Kidney tubule cell (primary cell): ENCODE measurements around the gene UBN1.

ENCODE experiments used
- DNase-seq: peaks from one replicate; pipeline ENCODE4 v3.0.0-alpha.2; 2018; ENCODE audit warnings: low spot score

Gene UBN1

DNA sequence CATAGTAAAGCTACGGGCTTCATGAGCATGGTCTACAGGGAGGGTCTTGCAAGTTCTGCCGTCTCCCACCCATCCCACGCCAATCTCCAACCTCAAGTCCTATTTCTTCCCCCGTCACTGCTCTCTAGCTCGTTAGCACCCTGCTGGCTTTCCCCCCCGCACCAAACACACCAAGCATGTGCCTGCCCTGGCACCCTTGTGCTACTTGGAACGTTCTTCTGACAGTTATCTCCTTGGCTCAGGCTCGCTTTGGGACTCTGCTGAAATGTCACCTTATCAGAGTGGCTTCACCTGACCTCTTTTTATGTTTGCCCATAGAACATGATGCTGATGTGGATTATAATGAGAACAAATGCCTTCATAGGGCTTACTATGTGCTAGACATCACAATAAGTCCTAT, 22.1 kb upstream of the UBN1 start:
- no peak for DNase-seq

DNA sequence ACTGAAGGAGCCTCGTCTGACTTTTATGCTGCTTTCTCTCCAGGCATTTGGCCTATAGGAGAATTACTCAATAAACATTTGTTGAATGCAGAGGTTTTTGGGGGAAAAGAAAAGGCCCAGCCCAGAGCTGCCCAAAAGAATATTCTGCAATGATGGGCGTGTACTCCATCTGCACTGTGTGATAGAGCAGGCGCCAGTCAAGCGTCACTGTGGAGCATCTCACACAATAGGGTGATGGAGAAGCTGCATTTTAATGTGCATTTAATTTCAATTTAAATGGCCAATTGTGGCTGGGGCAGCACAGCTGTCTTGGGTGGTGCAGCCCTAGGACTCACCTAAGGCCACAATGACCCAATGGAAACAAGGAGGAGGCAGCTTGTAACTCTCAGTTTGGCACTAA, 20.8 kb upstream of the UBN1 start:
- no peak for DNase-seq

DNA sequence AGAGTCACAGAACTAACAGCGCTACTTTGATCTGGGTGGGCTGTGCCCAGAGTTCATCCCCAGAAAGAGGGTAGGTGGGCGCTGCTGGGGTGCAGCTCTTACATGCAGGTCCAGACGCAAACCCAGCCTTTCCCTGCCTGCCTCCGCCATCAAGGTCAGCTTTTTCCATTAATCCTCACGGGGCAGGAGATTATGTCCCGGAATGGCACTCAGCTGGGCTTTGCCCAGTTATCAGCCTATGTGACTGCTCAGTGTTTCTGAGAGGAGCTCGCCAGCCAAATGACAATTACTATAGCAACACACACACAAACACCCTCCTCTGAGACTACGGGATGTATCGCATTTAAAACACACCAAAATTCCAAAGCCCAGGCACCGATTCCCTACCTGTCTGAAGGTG, 20.3 kb upstream of the UBN1 start:
- no peak for DNase-seq

DNA sequence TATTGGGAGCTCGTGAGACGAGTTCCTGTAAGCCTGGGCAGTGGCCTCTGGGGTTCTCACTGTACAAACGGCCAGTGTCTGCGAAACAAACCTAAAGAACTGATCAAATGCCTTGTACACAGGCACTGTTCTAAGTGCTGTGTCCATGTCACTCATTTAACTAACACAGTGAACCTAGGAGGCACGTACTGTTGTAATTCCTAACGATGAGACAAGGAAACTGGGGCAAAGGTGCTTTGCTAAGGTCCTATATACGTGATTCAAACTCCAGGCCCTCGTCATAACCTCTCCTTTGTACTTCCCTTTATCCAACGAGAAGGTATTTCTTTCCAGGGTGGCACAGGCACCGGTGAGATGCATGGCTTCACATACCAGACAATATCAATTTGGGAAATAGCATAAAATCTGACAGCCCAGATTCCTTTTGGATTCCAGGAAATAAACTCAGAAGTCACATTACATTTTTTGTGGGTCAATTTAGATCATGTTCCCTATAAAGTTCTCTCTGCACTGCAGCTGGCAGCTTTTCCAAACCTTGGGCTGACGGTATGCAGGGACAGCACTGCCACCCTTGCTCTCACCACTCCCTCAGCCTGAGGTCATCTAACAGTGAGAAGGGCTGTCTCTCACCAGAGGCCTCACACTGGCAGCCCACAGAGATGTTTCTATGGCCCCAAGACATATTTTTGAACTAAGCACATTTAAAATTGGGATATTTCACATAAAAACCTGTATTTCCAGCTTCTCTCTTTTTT, 18.5 kb upstream of the UBN1 start:
- no peak for DNase-seq

DNA sequence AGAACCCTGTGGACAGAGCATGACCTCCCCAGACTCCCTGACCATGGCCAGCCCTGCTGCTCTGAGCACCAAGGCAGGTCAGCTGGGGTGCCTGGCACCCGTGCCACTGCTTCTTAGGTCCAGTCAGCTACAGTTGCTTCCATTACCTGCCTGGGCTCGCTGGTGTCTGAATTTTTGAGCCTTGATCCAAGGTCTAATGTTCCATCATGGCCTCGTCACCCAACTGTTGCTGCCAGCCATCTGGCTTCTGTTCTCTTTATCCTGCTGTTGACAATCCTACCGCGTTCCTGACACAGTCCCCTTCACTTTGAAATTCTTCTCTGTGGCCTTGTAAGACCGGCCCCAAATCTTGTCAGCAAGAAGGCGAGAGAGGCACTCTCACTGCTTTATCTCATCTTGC, 16.9 kb upstream of the UBN1 start:
- no peak for DNase-seq

DNA sequence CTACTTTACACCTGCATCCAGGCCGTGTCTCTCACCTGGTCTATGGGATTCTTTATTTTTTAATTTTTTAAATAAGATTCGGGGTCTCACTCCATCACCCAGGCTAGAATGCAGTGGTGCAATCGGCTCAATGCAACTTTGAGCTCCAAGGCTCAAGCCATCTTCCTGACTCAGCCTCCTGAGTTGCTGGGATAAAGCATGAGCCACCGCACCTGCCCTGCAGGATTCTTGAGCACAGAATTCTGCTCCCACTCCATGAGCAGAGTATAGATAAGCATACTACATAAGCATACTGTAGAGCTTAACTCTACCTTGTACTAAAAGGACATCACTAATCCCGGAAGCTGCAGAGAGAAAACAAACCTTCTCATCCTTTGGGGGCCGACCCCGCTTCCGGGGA, 15.7 kb upstream of the UBN1 start:
- no peak for DNase-seq

DNA sequence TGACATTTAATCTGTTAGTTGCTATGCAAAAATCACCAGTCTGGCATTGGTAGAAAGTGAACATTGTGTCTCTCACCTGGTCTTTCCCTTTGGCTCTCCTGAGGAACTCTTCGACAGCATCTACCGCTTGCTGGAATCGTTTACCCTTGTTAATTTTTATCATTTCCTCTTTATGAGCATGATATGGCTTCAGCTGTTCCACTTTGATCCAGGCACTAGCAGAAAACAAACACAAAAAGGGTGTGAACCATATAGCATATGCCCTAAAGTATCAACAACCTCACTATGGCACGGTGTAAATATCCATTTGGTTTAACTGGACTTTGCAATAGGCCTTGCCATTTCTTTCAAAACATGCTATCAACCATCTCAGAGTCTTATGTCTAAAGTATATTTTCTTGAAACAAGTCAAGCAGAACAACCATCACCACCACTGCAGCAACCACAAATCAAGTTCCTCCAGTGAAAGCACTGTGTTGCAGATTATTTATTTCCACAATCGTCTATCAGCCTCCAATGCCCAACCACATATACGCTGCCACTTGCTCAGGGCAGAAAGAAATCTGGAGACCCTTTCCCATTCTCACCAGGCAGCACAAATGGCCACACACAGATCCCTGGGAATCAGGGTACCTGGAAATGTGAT, 14.5 kb upstream of the UBN1 start:
- DNase-seq: no peak

DNA sequence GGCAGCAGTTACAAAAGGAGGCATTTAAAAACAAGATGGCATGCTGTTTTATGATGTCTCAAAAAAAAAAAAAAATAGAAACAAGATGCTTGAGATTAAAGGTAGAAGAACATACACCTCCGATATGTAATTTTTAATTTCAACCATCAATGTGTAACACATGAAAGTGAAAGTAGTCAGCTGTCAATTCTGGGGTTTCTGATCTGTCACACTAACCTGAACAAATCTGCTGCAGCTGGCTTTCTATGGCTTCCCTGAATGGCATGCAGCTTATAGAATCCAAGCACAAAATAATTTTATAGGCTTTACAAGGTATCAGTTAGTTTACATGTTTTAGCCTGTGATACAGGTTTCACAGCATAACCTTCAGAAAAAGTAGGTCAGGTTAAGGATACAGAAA, 13.7 kb upstream of the UBN1 start:
- no peak for DNase-seq

DNA sequence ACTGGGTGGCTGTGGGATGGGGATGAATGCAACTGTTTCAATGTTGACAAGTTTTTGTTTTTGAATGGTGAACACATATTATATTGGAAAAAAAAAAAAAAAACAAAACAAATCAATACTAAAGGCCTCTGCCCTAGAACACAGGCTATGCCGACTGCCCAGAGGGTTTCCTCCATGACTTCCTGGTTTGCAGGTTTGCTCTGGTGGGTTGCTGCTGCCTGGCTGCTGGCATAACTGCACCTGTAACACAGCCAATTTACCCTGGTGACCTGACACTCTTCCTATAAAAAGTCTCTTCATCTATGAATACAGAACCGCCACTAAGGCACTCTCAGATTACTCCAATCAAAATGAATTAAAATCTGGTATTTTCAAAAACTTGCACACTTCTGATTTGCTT, 10.6 kb upstream of the UBN1 start:
- DNase-seq: no peak

DNA sequence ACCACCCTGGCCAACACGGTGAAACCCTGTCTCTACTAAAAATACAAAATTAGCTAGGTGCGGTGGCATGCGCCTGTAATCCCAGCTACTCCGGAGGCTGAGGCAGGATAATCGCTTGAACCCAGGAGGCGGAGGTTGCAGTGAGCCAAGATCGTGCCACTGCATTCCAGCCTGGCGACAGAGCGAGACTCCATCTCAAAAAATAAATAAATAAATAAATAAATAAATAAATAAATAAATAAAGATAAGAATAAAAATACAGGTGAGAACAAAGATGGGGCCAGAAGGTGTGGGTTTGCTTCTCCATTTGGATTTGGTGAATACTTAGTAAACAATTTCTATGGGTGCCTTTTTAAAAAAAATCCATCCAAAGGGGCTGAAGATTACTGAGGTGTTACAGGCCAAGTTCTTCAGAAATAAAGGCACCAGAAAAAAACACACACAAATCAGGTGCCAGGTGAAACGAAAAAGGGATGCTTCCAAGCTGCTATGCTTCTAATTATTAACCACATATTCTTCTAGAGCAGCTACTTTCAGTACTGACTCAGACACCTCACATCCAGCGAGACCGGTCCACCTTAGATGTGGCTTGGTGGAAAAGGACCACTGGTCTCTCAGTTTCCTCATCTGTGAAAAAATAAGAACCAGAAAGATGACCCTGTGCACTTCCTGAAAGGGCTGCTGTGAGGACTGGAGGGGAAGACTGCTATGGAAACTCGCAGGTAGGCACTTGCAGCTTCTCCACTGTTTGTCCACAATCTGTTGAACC, 9.4 kb upstream of the UBN1 start:
- peak; percentile 87 for DNase-seq

DNA sequence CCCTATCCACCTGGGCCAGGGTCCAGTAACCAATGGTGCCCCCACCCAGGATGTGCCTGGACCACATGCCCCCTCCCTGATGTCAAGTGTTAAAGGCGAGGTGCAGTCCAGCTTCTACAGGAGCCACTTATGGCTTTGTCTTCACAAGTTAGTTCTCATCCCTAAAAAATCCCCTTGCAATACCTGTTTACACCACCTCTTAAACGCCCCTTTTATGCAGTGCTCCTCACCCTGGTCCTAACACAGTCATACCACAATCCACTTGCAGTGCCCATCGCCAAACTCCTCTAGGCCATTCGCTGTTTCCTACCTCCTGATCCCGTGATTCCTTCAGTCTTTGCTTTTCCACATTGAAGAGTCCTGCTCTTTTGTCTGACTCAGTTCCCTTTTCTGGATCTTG, 7.3 kb upstream of the UBN1 start:
- DNase-seq: no peak

DNA sequence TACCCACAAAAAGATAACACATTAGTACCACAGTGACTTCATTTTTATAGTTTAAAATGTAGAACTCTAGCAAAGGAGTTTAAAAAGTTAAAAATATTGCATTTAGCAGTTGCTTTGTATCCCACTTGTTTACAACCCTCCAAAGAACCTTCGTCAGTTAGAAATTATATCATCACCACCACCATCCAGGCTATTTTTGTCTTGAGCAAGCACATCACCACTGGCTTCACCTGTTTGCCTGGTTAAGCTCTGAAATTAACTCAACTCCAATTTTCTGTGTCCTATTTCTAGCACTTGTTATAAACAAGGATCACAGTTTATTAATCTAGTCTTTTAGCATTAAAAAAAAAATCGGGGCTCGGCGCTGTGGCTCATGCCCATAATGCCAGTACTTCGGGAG, 6.3 kb upstream of the UBN1 start:
- no peak for DNase-seq

DNA sequence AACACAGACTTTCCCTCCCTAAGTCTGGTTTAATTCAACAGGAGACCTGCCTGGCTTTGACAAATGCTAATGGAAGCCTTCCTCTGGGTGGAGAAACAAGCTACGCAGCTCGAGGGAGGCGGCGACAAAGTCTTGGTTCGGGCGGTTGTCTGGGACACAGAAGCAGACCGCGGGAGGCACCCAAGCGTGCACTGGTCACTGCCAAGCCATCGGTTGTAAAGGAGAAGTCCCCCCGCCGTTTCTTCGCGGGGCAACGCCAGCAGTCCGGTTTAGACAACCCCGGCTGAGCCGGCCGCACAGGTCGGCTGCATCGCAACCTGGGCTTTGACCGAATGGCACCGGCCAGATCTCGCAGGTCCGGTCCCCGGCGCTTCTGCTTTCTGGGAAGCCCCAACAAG, 779 bp upstream of the UBN1 start:
- peak; percentile 80 for DNase-seq

DNA sequence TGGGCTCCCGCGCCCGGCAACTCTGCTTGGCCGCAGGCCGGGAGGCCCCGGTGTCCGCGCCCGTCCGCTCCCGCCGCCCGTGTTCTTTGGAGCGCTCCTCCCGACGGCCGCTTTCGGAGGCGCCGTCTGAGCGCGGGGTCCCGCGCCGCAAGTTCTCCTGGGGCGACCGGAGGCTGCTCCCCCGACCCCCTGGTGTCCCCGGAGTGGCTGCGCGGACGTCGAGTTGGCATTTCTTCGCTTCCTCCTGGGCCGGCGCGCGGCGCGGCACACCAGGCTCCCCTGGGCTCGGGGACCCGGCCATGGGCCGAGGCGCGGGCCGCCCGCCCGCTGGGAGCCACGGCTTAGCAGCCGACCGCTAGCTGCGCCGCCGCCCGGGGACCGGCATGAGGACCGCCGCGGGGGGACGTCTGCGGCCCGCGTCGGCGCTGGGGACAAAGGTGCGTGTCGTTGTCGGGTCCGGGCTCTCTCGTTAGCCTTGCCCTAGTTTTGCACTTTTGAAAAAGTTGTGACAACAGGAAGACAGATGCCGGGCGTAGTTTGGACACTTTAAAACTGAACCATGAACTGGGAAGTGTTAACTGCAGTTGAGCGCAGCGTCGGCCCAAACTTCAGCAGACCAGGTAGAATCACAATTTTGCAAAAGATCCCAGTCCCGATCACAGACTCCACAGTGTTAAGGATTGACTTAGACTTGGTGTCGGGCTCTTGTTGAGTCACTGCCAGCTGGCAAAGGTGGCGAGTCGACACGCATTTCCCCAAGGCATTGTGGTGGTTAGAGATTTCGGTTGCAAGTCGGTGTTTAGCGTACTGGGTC, 700 bp downstream of the UBN1 start:
- DNase-seq: peak; percentile 68

DNA sequence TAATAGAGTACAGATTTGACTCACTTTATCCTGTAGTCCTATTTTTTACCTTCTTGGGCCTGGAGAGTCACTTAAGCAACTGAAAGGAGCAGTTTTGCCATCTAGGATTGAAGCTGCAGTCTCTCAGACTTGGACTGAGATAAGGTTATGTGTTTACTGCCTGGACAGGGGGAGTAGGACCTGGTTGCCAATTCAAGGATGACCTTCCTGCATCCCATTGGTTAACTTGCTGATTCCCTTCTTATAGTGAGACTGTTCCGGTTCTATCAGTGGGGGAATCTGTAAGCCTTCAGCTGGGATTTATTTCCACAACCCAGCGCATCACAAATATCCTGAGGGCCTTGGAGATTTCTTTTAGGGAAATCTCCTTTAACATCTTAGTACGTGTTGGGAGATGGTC, 2.9 kb downstream of the UBN1 start:
- DNase-seq: no peak

DNA sequence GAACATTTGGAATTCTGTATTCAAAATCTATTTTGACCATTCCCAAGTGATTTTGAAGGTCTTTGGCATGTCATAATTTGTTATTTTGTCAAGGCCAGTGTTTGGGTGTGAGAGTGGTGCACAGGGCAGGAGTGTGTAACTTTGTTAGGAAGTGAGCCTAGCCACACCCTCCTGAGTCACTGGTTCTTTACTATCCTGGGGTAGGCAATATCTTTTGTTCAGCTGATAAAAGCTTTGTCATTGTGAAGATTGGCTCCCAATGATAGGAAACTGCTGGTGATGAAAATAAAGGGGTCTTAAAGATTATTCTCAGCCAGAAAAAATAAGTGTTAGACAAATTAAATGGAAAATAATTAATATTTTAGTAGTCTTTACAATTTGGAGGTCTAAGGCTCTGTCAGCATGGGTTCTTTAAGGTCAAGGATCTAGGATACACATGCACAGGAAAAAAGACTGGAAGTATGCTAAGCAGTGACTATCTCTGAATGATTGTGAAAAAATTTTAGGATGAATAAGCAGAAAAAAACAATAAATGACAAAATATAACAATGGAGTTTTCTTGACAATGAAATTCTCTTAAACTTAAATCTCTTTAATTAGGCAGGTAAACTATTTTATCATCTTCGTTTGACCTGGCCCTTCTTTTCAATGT, 5.1 kb downstream of the UBN1 start:
- DNase-seq: peak; percentile 31

DNA sequence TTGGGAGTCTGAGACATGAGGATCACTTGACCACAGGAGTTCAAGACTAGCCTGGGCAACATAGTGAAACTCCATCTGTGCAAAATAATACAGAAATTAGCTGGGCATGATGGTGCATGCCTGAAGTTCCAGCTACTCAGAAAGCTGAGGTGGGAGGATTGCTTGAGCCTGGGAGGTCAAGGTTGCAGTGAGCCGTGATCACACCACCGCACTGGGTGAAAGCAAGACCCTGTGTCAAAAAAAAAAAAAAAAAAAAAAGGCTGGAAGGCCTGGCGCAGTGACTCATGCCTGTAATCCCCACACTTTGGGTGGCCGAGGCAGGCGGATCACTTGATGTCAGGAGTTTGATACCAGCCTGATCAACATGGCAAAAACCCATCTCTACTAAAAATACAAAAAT, 8.1 kb downstream of the UBN1 start:
- DNase-seq: no peak

DNA sequence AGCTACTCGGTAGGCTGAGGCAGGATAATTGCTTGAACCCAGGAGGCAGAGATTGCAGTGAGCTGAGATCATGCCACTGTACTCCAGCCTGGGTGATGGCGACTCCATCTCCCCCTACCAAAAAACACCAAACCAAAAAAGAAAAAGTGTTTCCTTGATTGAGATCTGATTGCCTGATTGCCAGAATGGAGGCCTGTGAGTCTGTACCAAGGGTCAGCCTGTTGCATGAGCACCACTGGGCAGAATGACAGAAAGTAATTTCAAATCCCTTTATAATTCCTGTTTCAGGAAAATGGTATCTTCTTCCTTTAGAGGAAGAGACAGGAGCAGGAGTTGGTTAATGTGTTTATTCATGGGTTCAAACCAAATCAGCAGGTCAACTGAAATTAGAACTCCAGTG, 8.5 kb downstream of the UBN1 start:
- no peak for DNase-seq

DNA sequence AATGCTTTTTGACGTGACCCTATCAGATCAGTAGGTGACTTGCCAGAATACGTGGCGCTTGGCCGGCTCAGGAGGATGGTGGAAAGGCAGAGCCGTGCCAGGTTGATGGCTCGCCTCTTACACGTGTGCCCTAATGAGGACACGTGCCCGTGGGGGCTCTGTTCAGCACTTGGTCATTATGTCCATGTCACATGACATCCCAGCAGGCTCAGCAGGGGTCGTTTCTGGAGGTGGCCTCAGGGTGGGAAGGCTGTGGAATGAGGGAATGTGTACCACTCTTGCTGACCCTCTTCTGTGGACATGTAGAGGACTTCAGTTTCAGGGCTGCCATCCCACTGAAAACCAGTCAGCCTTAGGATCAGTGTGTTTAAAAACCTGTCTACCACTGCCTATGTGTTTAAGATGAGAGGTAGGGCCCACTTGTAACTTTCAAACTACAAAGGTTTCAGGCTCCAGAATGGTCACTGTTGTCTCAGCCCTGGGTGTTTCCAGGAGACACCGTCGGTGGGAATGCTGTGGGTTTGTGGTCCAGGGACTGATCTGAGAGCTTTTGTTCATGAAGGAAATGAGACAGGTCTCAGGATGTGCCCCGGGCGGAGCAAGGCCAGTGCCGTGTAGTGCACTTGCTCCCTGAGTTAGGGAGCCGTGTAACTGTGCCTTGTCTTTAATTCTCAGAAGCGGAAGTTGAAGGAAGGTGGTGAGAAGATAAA, 12.1 kb downstream of the UBN1 start:
- peak; percentile 35 for DNase-seq

DNA sequence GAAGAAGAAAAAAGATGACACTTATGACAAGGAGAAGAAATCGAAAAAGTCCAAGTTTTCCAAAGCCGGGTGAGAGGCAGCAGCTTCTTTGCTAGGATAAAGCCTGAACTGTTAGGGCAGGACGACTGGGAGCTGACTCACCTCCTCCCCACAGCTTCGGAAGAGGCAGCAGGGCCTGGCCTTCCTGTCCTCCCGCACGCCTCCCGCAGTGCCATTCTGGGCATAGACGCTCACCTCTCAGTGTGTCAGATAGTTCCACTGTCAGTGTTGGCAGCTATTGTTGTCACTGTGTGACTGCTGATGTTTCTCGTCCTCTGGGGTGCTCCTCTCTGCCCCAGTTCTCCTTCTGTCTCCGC, 12.6 kb downstream of the UBN1 start:
- DNase-seq: peak; percentile 55

DNA sequence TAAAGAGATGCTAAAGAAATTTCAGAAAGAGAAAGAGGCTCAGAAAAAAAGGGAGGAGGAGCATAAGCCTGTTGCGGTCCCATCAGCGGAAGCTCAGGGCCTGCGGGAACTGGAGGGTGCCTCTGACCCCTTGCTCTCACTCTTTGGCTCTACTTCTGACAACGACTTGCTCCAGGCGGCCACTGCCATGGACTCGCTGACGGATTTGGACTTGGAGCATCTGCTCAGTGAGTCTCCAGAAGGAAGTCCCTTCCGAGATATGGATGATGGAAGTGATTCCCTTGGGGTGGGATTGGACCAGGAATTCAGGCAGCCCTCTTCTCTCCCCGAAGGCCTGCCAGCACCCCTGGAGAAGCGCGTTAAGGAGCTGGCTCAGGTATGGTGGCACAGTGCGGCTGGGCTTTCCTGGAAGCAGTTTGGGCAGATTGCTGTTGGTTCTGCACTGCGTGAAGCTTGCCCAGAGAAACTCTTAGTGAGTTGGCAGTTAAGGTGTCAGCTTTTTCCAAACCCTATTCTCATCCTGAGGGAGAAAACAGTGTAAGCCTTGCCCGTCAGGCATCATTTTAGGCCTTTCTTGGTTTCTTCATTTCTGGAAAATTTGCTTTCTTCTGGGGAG, 13.6 kb downstream of the UBN1 start:
- no peak for DNase-seq
